Endothelial cell of umbilical vein (primary cell): ENCODE data around the gene ANKHD1. TPM values are rescaled to one million over a fixed set of nuclear protein-coding genes. Genes with fewer than 3 reads are reported as not detected.
"Not testable (repeated sequence)": the region's sequence is repeated elsewhere in the genome, so short reads cannot be mapped to it uniquely, and the experiment has no call there.

ENCODE experiments used
- BruUV-seq: library from RNA; stranded (reverse); fragments of 400-500 nt; replicated peaks from 2 replicates; lab custom pipeline; 2021; lab: Mats Ljungman, UMichigan
- CTCF ChIA-PET: fragments of 300-600, 350-600 bp; sonication (Branson Sonifier 250); formaldehyde crosslinking; loops from one replicate; lab custom pipeline; 2021; ENCODE audit warnings: antibody characterized with exemption, inconsistent platforms; lab: Charles Lee
- POLR2A ChIA-PET: fragments of 300-600, 350-600 bp; sonication (Branson Sonifier 250); formaldehyde crosslinking; loops from one replicate; lab custom pipeline; 2021; ENCODE audit warnings: antibody characterized with exemption, inconsistent platforms; lab: Charles Lee
- DNase-seq: peaks from one replicate; pipeline ENCODE4 v3.0.0-alpha.2; 2011; ENCODE audit warnings: low read depth, low spot score
- FAIRE-seq: peaks from 2 replicates; lab custom pipeline; 2011; peaks lifted over from hg19 to GRCh38; lab: Jason Lieb, UNC
- H2AFZ ChIP-seq: 2 replicates; pipeline ENCODE4 v1.6.0; 2012; ENCODE audit warnings: low read depth, low read length, control low read depth, inconsistent platforms
- H3K27ac ChIP-seq: 2 replicates; pipeline ENCODE4 v1.5.1; 2011; ENCODE audit warnings: low read depth, mild to moderate bottlenecking, control low read depth, low read length, moderate library complexity; ENCODE audit not compliant: insufficient read depth
- H3K27me3 ChIP-seq, 2 experiments: 2 replicates each; pipeline versions ENCODE4 v1.6.0 to v1.6.1; 2011; ENCODE audit warnings: low read length in 2 of 2, mixed read lengths in 1 of 2; ENCODE audit not compliant: control insufficient read depth in 2 of 2, insufficient read depth in 2 of 2
- H3K36me3 ChIP-seq, 2 experiments: 2 replicates in 1 of 2; 3 replicates in 1 of 2; pipeline ENCODE4 v1.5.1; 2011; ENCODE audit warnings: low read length in 2 of 2, mild to moderate bottlenecking in 1 of 2, moderate library complexity in 1 of 2; ENCODE audit not compliant: control insufficient read depth in 2 of 2, insufficient read depth in 2 of 2; ENCODE audit errors: extremely low read depth in 1 of 2
- H3K4me1 ChIP-seq: 3 replicates; pipeline ENCODE4 v1.5.1; 2011; ENCODE audit warnings: mild to moderate bottlenecking, low read length; ENCODE audit not compliant: control insufficient read depth, insufficient read depth; ENCODE audit errors: extremely low read depth
- H3K4me2 ChIP-seq: 2 replicates; pipeline ENCODE4 v1.6.1; 2011; ENCODE audit warnings: low read length, control low read depth, mixed read lengths; ENCODE audit not compliant: insufficient read depth
- H3K4me3 ChIP-seq, 3 experiments: fragments of 200-600 bp in 1 of 3; sonication (generic), shearing (Covaris generic) in 1 of 3; replicated peaks in 1 of 3; 2 replicates each; pipeline ENCODE4 v1.5.1; 2011 to 2016; ENCODE audit warnings: control low read depth in 3 of 3, low read length in 3 of 3, mild to moderate bottlenecking in 2 of 3, inconsistent platforms in 1 of 3, low read depth in 1 of 3, moderate library complexity in 1 of 3; ENCODE audit not compliant: insufficient read depth in 1 of 3
- H3K79me2 ChIP-seq: 2 replicates; pipeline ENCODE4 v1.6.0; 2012; ENCODE audit warnings: low read length, inconsistent platforms; ENCODE audit not compliant: control insufficient read depth, insufficient read depth
- H3K9ac ChIP-seq: replicated peaks from 2 replicates; pipeline ENCODE3; 2011; ENCODE audit warnings: low read length, control low read depth; ENCODE audit not compliant: insufficient read depth; ENCODE audit errors: extremely low read depth
- H3K9me1 ChIP-seq: replicated peaks from 3 replicates; pipeline ENCODE4 v1.6.0; 2011; ENCODE audit warnings: mild to moderate bottlenecking, low read length; ENCODE audit not compliant: control insufficient read depth, insufficient read depth; ENCODE audit errors: extremely low read depth
- H3K9me3 ChIP-seq: replicated peaks from 2 replicates; pipeline ENCODE4 v1.5.1; 2012; ENCODE audit warnings: low read length, inconsistent platforms; ENCODE audit not compliant: control insufficient read depth, insufficient read depth
- H4K20me1 ChIP-seq: replicated peaks from 2 replicates; pipeline ENCODE3; 2011; ENCODE audit warnings: mild to moderate bottlenecking, low read length; ENCODE audit not compliant: control insufficient read depth, insufficient read depth; ENCODE audit errors: extremely low read depth
- EZH2 ChIP-seq: IDR thresholded peaks from 2 replicates; pipeline ENCODE4 v1.6.1; 2012; ENCODE audit warnings: borderline replicate concordance, low read depth, mild to moderate bottlenecking, moderate library complexity, low read length, inconsistent platforms; ENCODE audit not compliant: severe bottlenecking
- FOS ChIP-seq: IDR thresholded peaks from 2 replicates; pipeline ENCODE4 v1.6.1; 2011; ENCODE audit warnings: mild to moderate bottlenecking, low read length, moderate library complexity, borderline replicate concordance; ENCODE audit not compliant: insufficient read depth
- GATA2 ChIP-seq: IDR thresholded peaks from 2 replicates; pipeline ENCODE4 v1.7.0; 2011; ENCODE audit warnings: low read depth, mild to moderate bottlenecking, moderate library complexity, mixed read lengths, low read length; ENCODE audit not compliant: insufficient read length, insufficient read depth
- MYC ChIP-seq: IDR thresholded peaks from one replicate; pipeline ENCODE4 v1.6.1; 2011; ENCODE audit warnings: mild to moderate bottlenecking, low read depth, low read length
- POLR2A ChIP-seq: IDR thresholded peaks from 2 replicates; pipeline ENCODE4 v1.6.1; 2012; ENCODE audit warnings: low read depth, mild to moderate bottlenecking, control low read depth, low read length
- POLR2AphosphoS5 ChIP-seq: IDR thresholded peaks from 2 replicates; pipeline ENCODE4 v1.6.1; 2012; ENCODE audit warnings: low read depth, mild to moderate bottlenecking, control low read depth, low read length, moderate library complexity; ENCODE audit not compliant: insufficient read depth
- dilution Hi-C: fragments of 300-500 bp; cut with MboI; formaldehyde crosslinking; loops from one replicate; pipeline ENCODE4 v1.15.0; 2019; ENCODE audit warnings: low sequenced_read_pairs; ENCODE audit not compliant: extremely low pct_ligation_motif_present
- intact Hi-C: fragments of 100-400 bp; cut with micrococcal nuclease; formaldehyde crosslinking; loops from one replicate; pipeline ENCODE4 v1.10.0; 2022
- polyA plus RNA-seq, 4 experiments: library from polyadenylated mRNA; depleted of rRNA in 3 of 4; stranded (reverse) in 3 of 4; unstranded in 1 of 4; fragments of >200 nt; gene quantifications; 2 replicates each; pipeline versions ENCODE4 v1.2.1 to v1.2.3, GENCODE V29; 2011 to 2012; ENCODE audit warnings: missing spikeins in 1 of 4
- total RNA-seq: library from RNA; stranded (reverse); gene quantifications from 2 replicates; pipeline ENCODE4 v1.2.3, GENCODE V29; 2021
- TF ChIP-seq, protein P1 (sequence below): IDR thresholded peaks from 2 replicates; pipeline ENCODE4 v1.6.1; 2011; ENCODE audit not compliant: insufficient read depth, insufficient read length

Gene ANKHD1
- total and polyA plus RNA-seq, 2 donors (not counting 3 experiments of a cell fraction or from before 2014, with no cell fraction given), result 56.1 to 87.0 TPM

DNA sequence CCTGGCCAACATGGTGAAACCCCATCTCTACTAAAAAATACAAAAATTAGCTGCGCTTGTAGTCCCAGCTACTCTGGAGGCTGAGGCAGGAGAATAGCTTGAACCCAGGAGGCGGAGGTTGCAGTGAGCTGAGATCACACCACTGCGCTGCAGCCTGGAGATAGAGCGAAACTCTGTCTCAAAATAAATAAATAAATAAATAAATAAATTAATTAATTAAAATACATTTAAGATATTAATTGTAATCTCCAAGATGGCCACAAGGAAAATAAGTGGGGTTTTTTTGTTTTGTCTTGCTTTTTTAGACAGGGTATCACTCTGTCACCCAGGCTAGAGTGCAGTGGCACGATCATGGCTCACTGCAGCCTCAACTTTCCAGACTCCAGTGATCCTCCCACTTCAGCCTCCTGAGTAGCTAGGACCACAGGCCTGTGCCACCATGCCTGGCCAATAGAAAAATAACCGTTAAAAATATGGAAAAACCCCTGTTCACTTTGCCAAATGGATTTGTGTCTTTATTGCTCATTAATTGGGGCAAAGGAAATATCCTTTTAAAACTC lies 177.6 kb downstream of the ANKHD1 start:
- H2AFZ ChIP-seq, POLR2A ChIA-PET, H3K27me3 ChIP-seq, BruUV-seq, H3K4me3 ChIP-seq, DNase-seq, H3K4me1 ChIP-seq, dilution Hi-C loops, H3K27ac ChIP-seq, H3K9me3 ChIP-seq, intact Hi-C loops, H3K9me1 ChIP-seq, H4K20me1 ChIP-seq, H3K4me2 ChIP-seq, FAIRE-seq, H3K9ac ChIP-seq, H3K36me3 ChIP-seq, H3K79me2 ChIP-seq: not testable (repeated sequence)
- CTCF ChIA-PET, result interaction anchor here (0.6 to 8.1 kb wide), 6 partner anchors 10 to 60 kb away, joined by 3 to 108 read pairs (median 4); partner anchors contain the start of gene CD14

DNA sequence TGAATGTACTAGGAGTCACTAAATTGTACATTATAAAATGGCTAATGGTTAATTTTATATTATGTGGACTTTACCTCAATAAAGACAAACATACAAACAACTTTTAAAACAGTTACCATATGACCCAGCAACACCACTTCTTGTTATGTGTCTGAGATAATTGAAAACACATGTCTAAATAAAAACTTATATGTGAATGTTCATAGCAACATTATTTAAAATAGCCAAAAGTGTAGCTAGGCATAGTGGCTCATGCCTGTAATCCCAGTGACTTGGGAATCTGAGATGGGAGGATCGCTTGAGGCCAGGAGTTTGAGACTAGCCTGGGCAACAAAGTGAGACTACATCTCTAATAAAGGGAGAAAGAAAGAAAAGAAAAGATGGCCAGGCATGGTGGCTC lies 185.9 kb downstream of the ANKHD1 start:
- BruUV-seq, result no TSS peak
- Histone ChIP-seq H3K9ac (no peak overlapping the region), H3K4me2 (no peak overlapping the region), H3K4me1 (peaks cover 23% of the 10 kb centered on the region), H3K27ac (no peak overlapping the region), H3K79me2 (no peaks in the 10 kb centered on the region), H3K9me1 (no peaks in the 10 kb centered on the region), H3K27me3 (no peaks in the 10 kb centered on the region), H3K9me3 (no peaks in the 10 kb centered on the region), H2AFZ (no peak overlapping the region), H3K4me3 (no peak overlapping the region), H4K20me1 (no peaks in the 10 kb centered on the region), H3K36me3 (no peaks in the 10 kb centered on the region)
- POLR2A ChIA-PET, result no interaction called here
- intact Hi-C loops (no loop called here), dilution Hi-C loops (no loop called here)
- FAIRE-seq (no peak), DNase-seq (no peak)
- TF ChIP-seq, protein P1, sequence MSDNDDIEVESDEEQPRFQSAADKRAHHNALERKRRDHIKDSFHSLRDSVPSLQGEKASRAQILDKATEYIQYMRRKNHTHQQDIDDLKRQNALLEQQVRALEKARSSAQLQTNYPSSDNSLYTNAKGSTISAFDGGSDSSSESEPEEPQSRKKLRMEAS, result no peak
- TF ChIP-seq POLR2A, result no peak
- no peak for TF ChIP-seq EZH2
- no peak for TF ChIP-seq POLR2AphosphoS5
- TF ChIP-seq FOS, result no peak
- TF ChIP-seq GATA2, result no peak
- TF ChIP-seq MYC, result no peak
- CTCF ChIA-PET, result interaction anchor here (1.3 to 2.3 kb wide), 2 partner anchors 11 to 224 kb away, joined by 5 to 10 read pairs; no protein-coding TSS in a partner anchor
